ENCODE results near the gene ARHGAP4.

- TF ChIP-seq CTCF (IDR thresholded peaks at IDR 0.05; ENCODE audit: poor library complexity) (no peak), EZH2 (IDR thresholded peaks at IDR 0.05; ENCODE audit: borderline replicate concordance) (no peak), EZH2phosphoT487 (IDR thresholded peaks at IDR 0.05; ENCODE audit: low read depth, severe bottlenecking, unreplicated experiment) (no peak)
These were observed 21.8 kb downstream of the ARHGAP4 start, which contains the start of gene AVPR2 for GRCh38 chrX:153903991-153904957.
